ENCODE results near the gene GTF2H1.

GRCh38 chr11:18394928-18395734 lies 72.8 kb downstream of the GTF2H1 start:
- TF ChIP-seq EZH2 (IDR thresholded peaks at IDR 0.05), result no peak
- no peak for TF ChIP-seq POLR2AphosphoS5 (IDR thresholded peaks at IDR 0.05; ENCODE audit: borderline replicate concordance, low read depth, low read length)

All from SK-N-MC (cell line).